ENCODE data around the gene KCNMA1.

- TF ChIP-seq POLR2A (IDR thresholded peaks at IDR 0.05) (no peak), CTCF (IDR thresholded peaks at IDR 0.05) (no peak), EP300 (IDR thresholded peaks at IDR 0.05) (no peak), POLR2AphosphoS5 (IDR thresholded peaks at IDR 0.05) (no peak)
Observed at GRCh38 chr10:77457266-77457665, 180.3 kb downstream of the KCNMA1 start.
